Liver (tissue), 3 donors: ENCODE results near the gene TAF1.
"Not testable (repeated sequence)": the region's sequence is repeated elsewhere in the genome, so short reads cannot be mapped to it uniquely, and the experiment has no call there.

Experiments used
- CTCF ChIP-seq: fragments of 150-350 bp; IDR thresholded peaks from 2 replicates; pipeline ENCODE4 v1.5.1; 2017; ENCODE audit warnings: improper control_type of control experiment, low read depth, low read length; ENCODE audit not compliant: missing input control
- EGR1 ChIP-seq, 2 donors: IDR thresholded peaks; 2 replicates each; pipeline ENCODE4 v1.6.1; 2016 to 2018; ENCODE audit warnings: antibody characterized with exemption in 2 of 2, low read depth in 2 of 2
- GABPA ChIP-seq, 2 donors: IDR thresholded peaks in 1 of 2; conservative IDR thresholded peaks in 1 of 2; 2 replicates each; pipeline ENCODE4 v1.6.1; 2016; ENCODE audit warnings: antibody characterized with exemption in 2 of 2, mild to moderate bottlenecking in 1 of 2, moderate library complexity in 1 of 2
- HNF4A ChIP-seq, 2 donors: conservative IDR thresholded peaks; 2 replicates each; pipeline ENCODE4 v1.6.1; 2016; ENCODE audit warnings: antibody characterized with exemption in 2 of 2, mild to moderate bottlenecking in 2 of 2
- HNF4G ChIP-seq: IDR thresholded peaks from 2 replicates; pipeline ENCODE4 v1.6.1; 2016; ENCODE audit warnings: antibody characterized with exemption
- JUND ChIP-seq, 2 donors: IDR thresholded peaks; 2 replicates each; pipeline ENCODE4 v1.6.1; 2016; ENCODE audit warnings: antibody characterized with exemption in 2 of 2
- MAX ChIP-seq: IDR thresholded peaks from 2 replicates; pipeline ENCODE4 v1.6.1; 2016; ENCODE audit warnings: antibody characterized with exemption
- RAD21 ChIP-seq, 2 donors: IDR thresholded peaks; 2 replicates each; pipeline ENCODE4 v1.6.1; 2016; ENCODE audit warnings: antibody characterized with exemption in 2 of 2, mild to moderate bottlenecking in 2 of 2
- TAF1 ChIP-seq: conservative IDR thresholded peaks from 2 replicates; pipeline ENCODE4 v1.6.1; 2016; ENCODE audit warnings: antibody characterized with exemption, mild to moderate bottlenecking
- ZBTB33 ChIP-seq: IDR thresholded peaks from 2 replicates; pipeline ENCODE4 v1.6.1; 2016; ENCODE audit warnings: antibody characterized with exemption
- TF ChIP-seq, protein P1 (sequence below): IDR thresholded peaks from 2 replicates; pipeline ENCODE4 v1.6.1; 2016; ENCODE audit warnings: antibody characterized with exemption, mild to moderate bottlenecking
- donor health status: healthy.
- donor health status: healthy.

DNA sequence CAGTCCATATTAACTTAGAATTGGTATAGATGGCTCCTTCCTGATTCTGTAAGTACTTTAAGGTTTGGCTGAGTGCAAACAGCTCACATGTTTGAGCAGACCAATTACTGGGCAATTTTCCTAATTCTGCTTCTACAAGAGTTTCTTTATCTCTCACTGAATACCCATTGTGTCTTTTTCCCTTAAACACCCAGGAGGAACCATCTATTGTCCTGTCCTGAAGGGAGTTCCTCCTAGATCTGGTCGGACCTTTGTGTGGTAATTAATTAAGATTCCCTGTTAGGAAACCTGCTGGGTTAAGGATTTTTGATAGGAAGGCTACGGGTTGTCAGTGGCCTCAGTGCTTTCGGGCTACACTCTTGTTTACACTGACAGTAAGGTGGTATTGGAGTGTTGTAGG, 129.8 kb downstream of the TAF1 start:
- not testable (repeated sequence) for TF ChIP-seq CTCF; TAF1; RAD21 (IDR thresholded peaks at IDR 0.05); MAX; HNF4A (conservative IDR thresholded peaks at IDR 0.05); JUND (IDR thresholded peaks at IDR 0.05); GABPA (IDR thresholded peaks at IDR 0.05 in 1 of 2, conservative IDR thresholded peaks at IDR 0.05 in 1 of 2); HNF4G; EGR1 (IDR thresholded peaks at IDR 0.05; ENCODE audit: low read depth in 2 of 2); ZBTB33
- TF ChIP-seq, protein P1, sequence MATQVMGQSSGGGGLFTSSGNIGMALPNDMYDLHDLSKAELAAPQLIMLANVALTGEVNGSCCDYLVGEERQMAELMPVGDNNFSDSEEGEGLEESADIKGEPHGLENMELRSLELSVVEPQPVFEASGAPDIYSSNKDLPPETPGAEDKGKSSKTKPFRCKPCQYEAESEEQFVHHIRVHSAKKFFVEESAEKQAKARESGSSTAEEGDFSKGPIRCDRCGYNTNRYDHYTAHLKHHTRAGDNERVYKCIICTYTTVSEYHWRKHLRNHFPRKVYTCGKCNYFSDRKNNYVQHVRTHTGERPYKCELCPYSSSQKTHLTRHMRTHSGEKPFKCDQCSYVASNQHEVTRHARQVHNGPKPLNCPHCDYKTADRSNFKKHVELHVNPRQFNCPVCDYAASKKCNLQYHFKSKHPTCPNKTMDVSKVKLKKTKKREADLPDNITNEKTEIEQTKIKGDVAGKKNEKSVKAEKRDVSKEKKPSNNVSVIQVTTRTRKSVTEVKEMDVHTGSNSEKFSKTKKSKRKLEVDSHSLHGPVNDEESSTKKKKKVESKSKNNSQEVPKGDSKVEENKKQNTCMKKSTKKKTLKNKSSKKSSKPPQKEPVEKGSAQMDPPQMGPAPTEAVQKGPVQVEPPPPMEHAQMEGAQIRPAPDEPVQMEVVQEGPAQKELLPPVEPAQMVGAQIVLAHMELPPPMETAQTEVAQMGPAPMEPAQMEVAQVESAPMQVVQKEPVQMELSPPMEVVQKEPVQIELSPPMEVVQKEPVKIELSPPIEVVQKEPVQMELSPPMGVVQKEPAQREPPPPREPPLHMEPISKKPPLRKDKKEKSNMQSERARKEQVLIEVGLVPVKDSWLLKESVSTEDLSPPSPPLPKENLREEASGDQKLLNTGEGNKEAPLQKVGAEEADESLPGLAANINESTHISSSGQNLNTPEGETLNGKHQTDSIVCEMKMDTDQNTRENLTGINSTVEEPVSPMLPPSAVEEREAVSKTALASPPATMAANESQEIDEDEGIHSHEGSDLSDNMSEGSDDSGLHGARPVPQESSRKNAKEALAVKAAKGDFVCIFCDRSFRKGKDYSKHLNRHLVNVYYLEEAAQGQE, result not testable (repeated sequence)
